Stimulated activated CD4-positive, alpha-beta T cell treated with anti-CD3 and anti-CD28 coated beads, Interleukin-15, amount 100 ng/mL, for 1 hour (primary cell): ENCODE results near the gene NDUFA13.
"Not testable (repeated sequence)": the region's sequence is repeated elsewhere in the genome, so short reads cannot be mapped to it uniquely, and the experiment has no call there.

ENCODE experiments used
- DNase-seq, 2 donors: peaks; one replicate each; pipeline ENCODE4 v3.0.0-alpha.2; 2020; ENCODE audit warnings: low read depth in 1 of 2, low spot score in 1 of 2

Gene NDUFA13

DNA sequence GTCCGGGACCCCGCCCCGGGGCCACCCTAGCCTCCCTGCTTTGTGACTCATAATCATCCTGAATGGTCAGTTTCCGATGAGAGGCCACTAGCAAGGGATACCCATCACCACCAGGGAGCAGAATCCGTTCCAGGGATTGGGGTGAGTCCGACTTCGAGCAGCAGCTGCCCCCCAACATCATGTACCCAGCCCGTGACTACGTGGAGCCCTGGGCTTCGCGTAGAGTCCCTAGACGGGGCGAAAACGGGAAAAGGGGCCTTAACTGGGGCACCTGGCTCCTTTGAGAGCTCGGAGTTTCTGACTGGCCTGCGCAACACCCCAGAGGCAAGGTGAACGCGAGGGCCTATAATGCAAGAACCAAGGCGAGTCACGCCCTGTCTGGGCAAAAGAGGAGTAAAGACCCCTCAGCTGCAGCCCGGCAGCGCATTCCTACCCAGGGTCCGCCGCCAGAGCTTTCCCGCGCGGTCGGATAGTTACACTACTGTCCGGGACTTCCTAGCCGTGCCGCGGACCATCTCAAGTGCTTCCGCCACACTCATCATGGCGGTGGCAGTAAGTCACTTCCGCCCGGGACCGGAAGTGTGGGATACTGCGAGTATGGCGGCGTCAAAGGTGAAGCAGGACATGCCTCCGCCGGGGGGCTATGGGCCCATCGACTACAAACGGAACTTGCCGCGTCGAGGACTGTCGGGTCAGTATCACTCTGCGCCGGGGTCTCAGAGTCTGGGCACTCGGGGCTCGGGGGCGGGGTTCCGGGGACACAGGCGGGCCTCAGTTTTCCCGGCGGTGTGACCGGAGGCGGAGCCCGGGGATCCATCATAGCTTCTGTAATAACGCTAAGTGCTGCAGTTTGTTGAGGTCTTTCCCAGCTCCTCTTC lies at the start of gene NDUFA13:
NDUFA13 (plus strand) TSS at position 584 of the 878 bp plus-strand sequence; CDS start at position 598, 14 bp downstream.
- DNase-seq = peak; percentile 92 to 93

DNA sequence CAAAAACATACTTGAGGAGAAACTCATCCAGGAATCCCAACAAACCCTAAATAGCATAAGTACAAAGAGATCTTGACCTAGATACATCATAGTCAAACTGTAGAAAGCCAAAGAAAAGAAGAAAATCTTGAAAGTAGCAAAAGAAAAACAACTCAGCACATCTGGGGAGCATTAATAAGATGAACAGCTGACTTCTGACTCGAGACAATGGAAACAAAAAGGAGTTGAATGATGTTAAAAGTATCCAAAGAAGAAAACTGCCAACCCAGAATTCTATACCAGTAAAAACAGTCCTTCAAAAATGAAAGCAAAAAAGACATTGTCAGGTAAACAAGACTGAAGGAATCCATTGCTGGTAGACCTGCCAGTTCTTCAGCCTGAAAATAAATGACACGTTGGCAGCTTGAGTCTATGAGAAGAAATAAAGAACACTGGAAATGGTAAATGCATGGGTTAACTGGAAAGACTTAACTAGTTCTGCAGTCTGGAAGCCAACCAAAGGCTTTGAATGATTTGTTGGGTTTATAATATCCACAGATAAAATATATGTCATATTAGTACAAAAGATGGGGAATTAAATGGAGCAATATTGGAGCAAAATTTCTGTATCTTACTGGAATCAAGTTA lies 47.5 kb upstream of the NDUFA13 start:
- DNase-seq = no peak

DNA sequence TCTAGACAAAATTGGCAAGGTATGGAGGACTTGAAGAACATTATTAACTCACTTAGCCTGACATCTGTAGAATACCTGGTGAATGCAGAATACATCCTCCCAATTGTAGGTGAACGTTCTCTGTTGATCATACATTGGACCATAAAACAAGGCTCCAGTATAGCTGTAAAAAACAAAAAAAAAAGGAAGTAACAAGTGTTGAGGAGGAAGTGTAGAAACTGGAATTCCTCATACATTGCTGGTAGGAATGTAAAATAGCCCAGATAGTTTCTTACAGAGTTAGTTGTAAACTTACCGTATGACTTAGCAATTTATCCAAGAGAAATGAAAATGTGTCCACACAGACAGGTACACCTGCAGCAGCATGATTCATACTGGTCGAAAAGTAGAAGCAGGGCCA lies 45.4 kb upstream of the NDUFA13 start:
- no peak for DNase-seq

DNA sequence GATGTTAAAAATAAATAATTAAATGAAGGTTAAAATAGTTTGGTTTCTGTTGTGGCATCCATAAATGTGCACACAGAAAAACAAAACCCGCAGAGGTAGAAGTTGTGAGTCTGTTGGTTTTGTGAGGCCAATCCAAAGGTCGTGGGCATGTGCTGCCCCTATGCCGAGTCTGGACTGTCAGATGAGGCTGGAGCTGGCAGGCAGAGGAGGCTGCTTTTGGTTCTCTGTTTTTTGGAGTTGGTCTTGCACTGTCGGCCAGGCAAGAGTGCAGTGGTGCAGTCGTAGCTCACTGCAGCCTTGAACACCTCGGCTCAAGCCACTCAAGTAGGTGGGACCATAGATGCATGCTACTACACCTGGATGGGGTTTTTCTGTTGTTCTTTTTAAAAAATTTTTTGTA lies 44.3 kb upstream of the NDUFA13 start:
- DNase-seq = no peak

GRCh38 chr19:19472106-19472505 lies 43.9 kb upstream of the NDUFA13 start:
- DNase-seq = not testable (repeated sequence)

DNA sequence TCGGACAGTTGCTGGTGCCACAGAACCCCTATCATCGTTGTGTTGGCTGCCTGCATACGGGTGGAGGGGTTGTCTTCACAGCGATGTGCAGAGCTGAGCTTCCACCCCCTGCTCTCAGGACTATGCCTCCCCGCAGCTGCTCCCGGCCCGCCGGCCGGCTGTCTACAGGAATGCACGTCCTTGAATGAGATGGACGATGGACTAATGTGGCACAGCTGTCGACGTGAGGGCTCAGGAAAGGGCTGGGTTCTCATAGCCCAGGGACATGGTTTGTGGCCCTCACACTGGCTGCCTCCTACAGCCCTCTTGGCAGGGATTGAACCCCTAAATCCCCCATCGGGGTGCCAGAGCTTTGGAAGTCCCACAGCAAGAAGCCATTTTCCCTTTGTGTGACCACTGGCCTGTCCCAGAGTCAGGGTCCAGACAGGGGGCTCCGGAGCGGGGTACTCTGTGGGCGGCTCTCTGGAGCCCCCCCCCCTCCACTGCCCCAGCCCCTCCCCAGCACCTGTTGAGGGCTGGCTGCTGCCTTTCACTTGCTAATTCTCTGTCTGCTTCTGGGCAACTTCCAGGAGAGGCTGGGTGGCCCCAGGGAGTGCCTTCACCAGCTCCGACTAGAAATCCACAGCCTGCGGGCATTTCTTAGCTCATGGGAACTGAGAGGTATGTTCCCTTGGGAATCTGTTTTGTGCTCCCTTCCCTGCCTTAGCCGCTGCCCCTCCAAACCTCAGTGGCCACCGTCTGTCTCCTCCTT lies 40.8 kb upstream of the NDUFA13 start:
- no peak for DNase-seq

DNA sequence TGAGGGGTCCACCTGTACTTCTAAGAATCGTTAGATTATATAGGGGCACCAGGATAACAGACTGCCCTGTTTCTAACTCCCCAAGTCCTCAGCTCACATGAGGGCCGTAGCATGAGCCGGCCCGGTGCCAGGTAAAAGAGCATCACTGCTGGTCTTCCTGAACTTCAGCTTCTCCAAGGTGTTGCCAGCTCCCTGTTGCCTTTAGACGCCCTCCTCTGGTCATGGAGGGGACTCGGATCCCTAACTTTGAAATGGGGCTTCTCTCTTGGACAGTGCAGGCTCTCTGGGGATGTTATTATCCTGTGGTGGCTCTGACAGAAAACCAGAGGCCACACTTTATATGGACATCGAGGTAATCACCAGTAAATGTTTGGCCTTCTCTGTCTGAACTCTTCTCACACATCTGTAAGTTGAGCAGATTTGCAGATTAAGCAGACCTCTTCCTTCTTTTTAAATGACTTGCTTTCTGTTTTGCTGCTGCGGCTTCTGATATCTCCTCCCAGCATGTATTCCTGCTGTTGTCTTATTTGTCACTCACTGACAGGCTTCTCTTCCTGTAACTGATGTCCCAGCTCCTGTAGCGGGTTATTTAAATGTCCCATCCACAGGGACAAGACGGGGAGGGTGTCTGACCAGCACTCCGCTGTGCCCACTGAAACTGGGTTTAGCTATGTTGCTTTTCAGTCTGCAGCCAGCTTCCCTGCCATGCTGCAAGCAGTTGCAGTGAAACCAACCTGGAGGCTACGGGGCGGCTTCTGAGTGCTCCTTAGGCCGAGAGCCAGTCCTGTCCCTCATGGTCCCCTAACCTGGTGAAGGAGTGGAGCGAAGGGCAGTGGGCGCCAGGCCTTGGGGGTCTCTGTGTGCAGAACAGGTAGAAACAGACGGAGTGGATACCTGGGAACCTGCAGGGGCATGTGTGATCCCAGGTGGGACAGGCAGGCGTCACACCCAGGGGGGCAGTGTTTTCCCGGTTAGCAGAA lies 39.9 kb upstream of the NDUFA13 start:
- no peak for DNase-seq

GRCh38 chr19:19477705-19478383 lies 38.2 kb upstream of the NDUFA13 start:
- DNase-seq = no peak

DNA sequence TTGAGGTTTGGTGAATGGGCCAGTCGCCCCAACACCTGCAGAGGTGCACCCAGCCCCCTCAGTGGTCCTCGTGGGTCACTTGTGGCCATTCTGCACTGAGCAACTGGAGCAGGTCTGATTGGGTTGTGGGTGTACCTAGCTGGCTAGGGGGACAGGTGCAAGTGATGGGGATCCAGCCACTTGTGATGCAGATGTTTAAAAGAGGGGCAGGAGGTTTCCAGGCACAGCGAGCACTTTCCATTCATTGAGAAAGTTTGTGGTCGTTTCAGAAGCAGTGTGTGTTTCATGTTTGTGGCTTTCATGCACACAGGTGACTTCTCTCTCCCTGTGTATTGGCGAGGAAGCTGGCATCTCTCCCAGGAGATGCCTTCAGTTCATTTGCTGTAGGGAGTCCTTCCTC lies 35.3 kb upstream of the NDUFA13 start:
- DNase-seq = no peak

- no peak for DNase-seq
Observed at GRCh38 chr19:19482809-19483596, 33.0 kb upstream of the NDUFA13 start.

GRCh38 chr19:19485161-19485997 lies 30.6 kb upstream of the NDUFA13 start:
- DNase-seq = no peak

GRCh38 chr19:19485998-19486290 lies 30.1 kb upstream of the NDUFA13 start:
- no peak for DNase-seq

GRCh38 chr19:19486343-19487076 lies 29.5 kb upstream of the NDUFA13 start:
- no peak for DNase-seq

GRCh38 chr19:19487077-19487949 lies 28.7 kb upstream of the NDUFA13 start:
- no peak for DNase-seq

GRCh38 chr19:19487950-19488874 lies 27.8 kb upstream of the NDUFA13 start:
- DNase-seq = no peak
